Peyer's patch (tissue), 4 donors: Measurements from ENCODE around the gene KRTAP10-1. TPM values are rescaled to one million over a fixed set of nuclear protein-coding genes. Genes with fewer than 3 reads are reported as not detected.
"Not testable (repeated sequence)": the region's sequence is repeated elsewhere in the genome, so short reads cannot be mapped to it uniquely, and the experiment has no call there.

Experiments used
- DNase-seq, 3 donors: peaks; one replicate each; pipeline ENCODE4 v3.0.0-alpha.2; 2017 to 2019
- H3K27ac ChIP-seq, 4 donors: fragments of 200-600 bp; sonication (generic); one replicate each; pipeline ENCODE4 v1.5.1; 2016 to 2019
- H3K27me3 ChIP-seq, 2 donors: fragments of 200-600 bp; sonication (generic); one replicate each; pipeline ENCODE4 v1.5.1; 2019
- H3K36me3 ChIP-seq, 3 donors: fragments of 200-600 bp; sonication (generic); one replicate each; pipeline ENCODE4 v1.5.1; 2016 to 2019
- H3K4me1 ChIP-seq, 4 donors: fragments of 200-600 bp; sonication (generic); one replicate each; pipeline ENCODE4 v1.5.1; 2016 to 2019
- H3K4me3 ChIP-seq, 4 donors: fragments of 200-600 bp; sonication (generic); 1 replicate in 3 of 4; 2 replicates in 1 of 4; pipeline ENCODE4 v1.5.1; 2016 to 2019; ENCODE audit warnings: mild to moderate bottlenecking in 1 of 4
- H3K9me3 ChIP-seq, 4 donors: fragments of 200-600 bp; sonication (generic); one replicate each; pipeline ENCODE4 v1.5.1; 2016 to 2019; ENCODE audit warnings: mild to moderate bottlenecking in 1 of 4
- POLR2A ChIP-seq, 2 donors: fragments of 450-650 bp; IDR thresholded peaks; one replicate each; pipeline ENCODE4 v1.5.1; 2017; ENCODE audit warnings: antibody characterized with exemption in 2 of 2, mild to moderate bottlenecking in 2 of 2, moderate library complexity in 2 of 2
- total RNA-seq, 4 donors: library from RNA; depleted of rRNA; stranded (reverse); fragments of >200 nt; gene quantifications; one replicate each; pipeline ENCODE4 v1.1.0, GENCODE V29; 2016
- TF ChIP-seq, protein P1 (sequence below), 6 experiments: fragments of 450-650 bp in 4 of 6; fragments of 200-600 bp in 2 of 6; sonication (generic) in 1 of 6; IDR thresholded peaks; one replicate each; pipeline ENCODE4 v1.5.1; 2017 to 2019; ENCODE audit warnings: antibody characterized with exemption in 6 of 6, mild to moderate bottlenecking in 3 of 6, moderate library complexity in 1 of 6

Gene KRTAP10-1
- total RNA-seq, 4 donors from 2014 or later = not detected

DNA sequence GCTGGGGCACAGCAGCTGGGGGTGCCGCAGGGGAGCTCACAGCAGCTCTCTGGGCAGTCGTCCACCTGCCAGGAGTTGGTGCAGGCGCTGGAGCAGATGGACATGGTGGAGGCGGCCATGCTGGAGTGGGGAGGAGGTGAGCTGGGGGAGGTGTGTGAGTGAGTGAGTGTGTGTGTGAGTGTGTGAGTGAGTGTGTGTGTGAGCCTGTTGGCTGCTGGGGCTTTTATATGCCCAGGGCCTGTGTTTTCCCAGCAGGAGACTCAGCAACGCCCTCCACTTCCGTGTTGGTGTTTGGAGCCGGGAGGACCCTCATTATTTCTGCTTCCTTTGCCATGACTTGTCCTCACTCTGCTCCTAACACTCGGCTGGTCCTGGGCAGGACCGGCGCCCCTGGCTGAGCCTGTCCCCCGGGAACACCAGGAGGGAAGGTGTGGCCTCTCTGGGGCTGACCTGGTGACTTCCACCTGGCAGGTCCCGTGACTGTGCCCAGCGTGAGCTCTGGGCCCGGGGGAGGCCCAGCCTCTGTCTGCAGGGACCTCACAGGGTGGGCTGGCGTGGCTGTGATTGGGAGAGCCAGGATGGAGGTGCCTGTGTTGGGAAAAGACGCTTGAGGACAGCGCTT, 11.5 kb upstream of the KRTAP10-1 start, which contains the start of gene KRTAP10-2:
Gene KRTAP10-2 (minus strand): TSS at position 166 of the 622 bp plus-strand sequence. CDS start 47 bp downstream, at position 119.
- no peaks in the 10 kb centered on the region for H3K27me3 ChIP-seq
- no peaks in the 10 kb centered on the region for H3K4me1 ChIP-seq
- DNase-seq = peak in 2 of 3 donors; percentile 7 to 35
- H3K9me3 ChIP-seq = no peaks in the 10 kb centered on the region
- TF ChIP-seq, protein P1, sequence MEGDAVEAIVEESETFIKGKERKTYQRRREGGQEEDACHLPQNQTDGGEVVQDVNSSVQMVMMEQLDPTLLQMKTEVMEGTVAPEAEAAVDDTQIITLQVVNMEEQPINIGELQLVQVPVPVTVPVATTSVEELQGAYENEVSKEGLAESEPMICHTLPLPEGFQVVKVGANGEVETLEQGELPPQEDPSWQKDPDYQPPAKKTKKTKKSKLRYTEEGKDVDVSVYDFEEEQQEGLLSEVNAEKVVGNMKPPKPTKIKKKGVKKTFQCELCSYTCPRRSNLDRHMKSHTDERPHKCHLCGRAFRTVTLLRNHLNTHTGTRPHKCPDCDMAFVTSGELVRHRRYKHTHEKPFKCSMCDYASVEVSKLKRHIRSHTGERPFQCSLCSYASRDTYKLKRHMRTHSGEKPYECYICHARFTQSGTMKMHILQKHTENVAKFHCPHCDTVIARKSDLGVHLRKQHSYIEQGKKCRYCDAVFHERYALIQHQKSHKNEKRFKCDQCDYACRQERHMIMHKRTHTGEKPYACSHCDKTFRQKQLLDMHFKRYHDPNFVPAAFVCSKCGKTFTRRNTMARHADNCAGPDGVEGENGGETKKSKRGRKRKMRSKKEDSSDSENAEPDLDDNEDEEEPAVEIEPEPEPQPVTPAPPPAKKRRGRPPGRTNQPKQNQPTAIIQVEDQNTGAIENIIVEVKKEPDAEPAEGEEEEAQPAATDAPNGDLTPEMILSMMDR (IDR thresholded peaks at IDR 0.05) = no peak
- TF ChIP-seq POLR2A (IDR thresholded peaks at IDR 0.05) = no peak
- H3K36me3 ChIP-seq = no peaks in the 10 kb centered on the region
- no peak within 1 kb of the TSS for H3K27ac ChIP-seq
- no peak within 1 kb of the TSS for H3K4me3 ChIP-seq

DNA sequence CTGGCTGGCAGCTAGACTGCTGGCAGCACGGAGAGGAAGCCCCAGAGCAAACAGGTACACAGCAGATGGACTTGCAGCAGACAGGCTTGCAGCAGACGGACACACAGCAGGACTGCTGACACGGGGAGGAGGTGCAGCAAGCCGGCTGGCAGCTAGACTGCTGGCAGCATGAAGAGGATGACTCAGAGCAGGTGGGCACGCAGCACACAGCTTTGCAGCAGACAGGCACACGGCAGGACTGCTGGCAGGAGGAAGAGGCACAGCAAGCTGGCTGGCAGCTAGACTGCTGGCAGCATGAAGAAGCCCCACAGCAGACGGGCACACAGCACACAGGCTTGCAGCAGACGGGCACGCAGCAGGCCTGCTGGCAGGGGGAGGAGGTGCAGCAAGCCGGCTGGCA, 10.8 kb upstream of the KRTAP10-1 start:
- no peaks in the 10 kb centered on the region for H3K27me3 ChIP-seq
- H3K9me3 ChIP-seq = no peaks in the 10 kb centered on the region
- TF ChIP-seq, protein P1 (IDR thresholded peaks at IDR 0.05) = no peak
- no peak for TF ChIP-seq POLR2A (IDR thresholded peaks at IDR 0.05)
- H3K36me3 ChIP-seq = no peaks in the 10 kb centered on the region
- no peak overlapping the region for H3K4me3 ChIP-seq
- no peak overlapping the region for H3K27ac ChIP-seq
- no peaks in the 10 kb centered on the region for H3K4me1 ChIP-seq
- peak in 1 of 3 donors; percentile 15 for DNase-seq

DNA sequence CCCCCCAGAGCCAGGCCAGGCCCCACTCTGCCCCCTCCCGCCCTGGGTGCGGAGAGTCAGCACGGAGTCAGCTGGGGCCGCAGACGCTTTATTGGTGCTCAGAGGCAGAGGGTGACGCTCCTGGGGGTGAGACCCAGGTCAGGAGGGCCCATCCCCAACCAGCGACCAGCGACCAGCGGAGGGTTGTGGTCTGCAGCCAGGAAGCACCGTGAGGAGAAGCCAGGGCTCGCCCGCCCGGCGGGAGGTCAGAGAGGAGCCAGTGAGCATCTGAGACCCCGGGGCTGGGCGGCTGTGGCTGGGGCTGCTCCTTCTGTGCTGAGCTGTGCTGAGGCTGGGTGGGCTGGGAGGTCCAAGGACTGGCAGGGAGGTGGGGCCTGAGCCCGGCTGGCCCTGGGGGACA, 10.3 kb upstream of the KRTAP10-1 start:
- H3K36me3 ChIP-seq, H3K27me3 ChIP-seq, H3K4me3 ChIP-seq, H3K27ac ChIP-seq, H3K4me1 ChIP-seq, H3K9me3 ChIP-seq: not testable (repeated sequence)
- peak in 2 of 3 donors; percentile 9 to 19 for DNase-seq

DNA sequence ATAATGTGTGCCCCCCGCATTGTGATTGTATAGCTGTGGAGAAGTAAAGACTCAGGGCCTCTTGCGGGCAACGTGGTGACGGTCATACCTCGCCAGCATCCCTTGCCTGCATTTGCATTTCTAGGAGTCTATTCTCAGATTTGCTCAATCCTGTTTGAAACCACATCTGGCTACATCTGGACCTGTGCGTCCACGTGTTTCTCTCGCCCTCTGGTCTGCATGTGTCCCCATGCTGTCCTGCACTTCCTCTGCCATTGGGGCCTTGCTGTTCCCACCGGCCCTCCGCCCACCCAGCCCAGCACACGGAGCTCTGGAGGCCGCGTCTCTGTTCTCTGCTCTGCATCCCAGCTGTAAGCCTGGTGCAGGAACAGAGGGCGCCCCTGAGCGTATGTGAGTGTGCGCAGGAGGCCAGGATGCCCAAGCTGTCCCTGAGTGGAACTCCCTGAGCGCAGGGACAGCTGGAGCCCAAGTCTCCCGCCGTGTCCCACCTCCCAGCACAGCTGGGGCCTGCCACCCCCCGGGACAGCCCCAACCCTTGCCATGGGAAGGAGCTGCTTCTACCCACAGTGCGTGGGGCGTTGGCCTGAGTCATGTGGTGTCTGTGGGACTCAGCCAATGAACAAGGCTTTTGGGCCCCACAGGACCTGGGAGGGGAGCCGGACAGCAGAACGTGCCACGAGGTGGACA, 9.7 kb upstream of the KRTAP10-1 start:
- no peaks in the 10 kb centered on the region for H3K4me1 ChIP-seq
- no peaks in the 10 kb centered on the region for H3K9me3 ChIP-seq
- no peak overlapping the region for H3K27ac ChIP-seq
- no peak overlapping the region for H3K4me3 ChIP-seq
- no peak for TF ChIP-seq POLR2A (IDR thresholded peaks at IDR 0.05)
- TF ChIP-seq, protein P1 (IDR thresholded peaks at IDR 0.05) = no peak
- no peaks in the 10 kb centered on the region for H3K36me3 ChIP-seq
- peak in 2 of 3 donors; percentile 10 to 26 for DNase-seq
- H3K27me3 ChIP-seq = no peaks in the 10 kb centered on the region

DNA sequence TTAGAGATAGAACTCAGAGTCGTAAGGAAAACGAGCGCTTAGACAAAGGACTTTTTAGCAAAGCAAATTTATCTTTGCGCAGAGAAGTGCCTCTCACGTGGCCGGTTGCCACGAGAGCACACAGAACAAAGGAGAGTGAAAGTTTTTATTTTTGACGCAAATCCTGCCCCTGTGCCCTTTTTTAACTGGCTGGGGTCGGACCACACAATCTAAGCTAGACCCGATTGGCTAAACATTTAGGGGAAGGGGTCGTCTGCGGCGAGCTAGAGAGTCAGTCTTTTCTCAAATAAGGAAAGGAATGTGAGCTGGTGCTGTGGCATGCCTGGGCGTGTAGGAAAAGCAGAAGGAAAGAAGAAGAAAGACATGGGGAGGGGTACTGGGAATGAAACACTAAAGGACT, 8.9 kb upstream of the KRTAP10-1 start:
- Histone ChIP-seq H3K27ac (no peak overlapping the region), H3K4me1 (no peaks in the 10 kb centered on the region), H3K9me3 (no peaks in the 10 kb centered on the region), H3K27me3 (no peaks in the 10 kb centered on the region), H3K36me3 (no peaks in the 10 kb centered on the region), H3K4me3 (no peak overlapping the region)
- no peak for TF ChIP-seq POLR2A (IDR thresholded peaks at IDR 0.05)
- TF ChIP-seq, protein P1 (IDR thresholded peaks at IDR 0.05) = no peak
- DNase-seq = peak in 2 of 3 donors; percentile 5 to 24

DNA sequence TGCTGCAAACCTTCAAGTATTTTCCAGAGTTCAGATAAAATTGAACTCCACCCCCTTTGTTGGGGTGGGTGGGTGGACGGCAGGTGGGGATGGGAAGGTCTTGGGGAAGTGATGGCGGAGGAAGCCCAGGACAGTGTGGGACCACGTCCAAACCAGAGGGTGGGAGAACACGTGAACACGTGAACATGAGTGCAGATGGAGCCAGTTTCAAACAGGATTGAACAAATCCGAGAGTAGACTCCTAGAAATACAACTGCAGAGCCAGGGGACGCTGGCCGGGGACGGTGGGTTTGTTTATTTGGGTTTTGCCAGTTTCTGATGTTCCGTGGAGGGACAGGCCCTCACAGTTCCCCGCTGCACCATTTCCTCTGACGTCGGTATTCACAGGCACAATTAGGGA, 8.4 kb upstream of the KRTAP10-1 start:
- no peak for TF ChIP-seq POLR2A (IDR thresholded peaks at IDR 0.05)
- TF ChIP-seq, protein P1 (IDR thresholded peaks at IDR 0.05) = no peak
- H3K27me3 ChIP-seq = no peaks in the 10 kb centered on the region
- H3K9me3 ChIP-seq = peaks cover 0 to 1% (median 0%) of the 10 kb centered on the region in 4 donors
- H3K36me3 ChIP-seq = no peaks in the 10 kb centered on the region
- no peak overlapping the region for H3K27ac ChIP-seq
- DNase-seq = peak in 2 of 3 donors; percentile 10 to 35
- no peaks in the 10 kb centered on the region for H3K4me1 ChIP-seq
- H3K4me3 ChIP-seq = no peak overlapping the region
